ENCODE results near the gene C19orf85.

DNA sequence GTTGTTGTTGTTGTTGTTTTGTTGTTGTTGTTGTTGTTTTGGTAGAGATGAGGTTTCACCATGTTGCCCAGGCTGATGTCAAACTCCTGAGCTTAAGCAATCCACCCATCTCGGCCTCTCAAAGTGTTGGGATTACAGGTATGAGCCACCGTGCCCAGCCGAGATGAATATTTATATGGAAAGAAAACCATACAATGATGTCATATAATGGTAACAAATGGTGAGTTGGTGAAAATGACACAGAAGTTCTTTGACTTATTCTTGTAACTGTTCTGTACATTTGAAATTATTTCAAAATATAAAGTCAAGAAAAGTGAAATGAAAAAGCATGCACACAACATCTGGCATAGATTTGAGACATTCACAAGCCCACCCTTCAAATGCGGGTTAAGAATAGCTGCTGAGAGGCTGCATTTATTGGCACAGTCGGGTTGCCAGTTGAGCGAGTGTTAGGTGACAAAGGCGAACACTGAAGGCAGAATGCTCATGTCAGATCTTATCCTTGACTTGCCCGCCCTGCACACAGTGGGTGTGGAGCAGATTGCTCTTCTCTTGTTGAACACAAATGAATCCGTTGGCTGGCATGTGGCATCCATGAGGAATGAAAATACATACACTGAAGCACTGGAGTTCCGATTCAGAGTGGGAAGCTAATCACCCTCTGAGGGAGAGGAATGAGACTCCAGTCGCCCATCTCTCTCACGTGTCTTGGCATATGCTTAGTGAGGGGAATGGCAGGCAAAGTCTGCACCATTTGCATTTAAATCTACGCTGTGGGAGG lies 41.1 kb downstream of the C19orf85 start:
- TF ChIP-seq, protein P1, sequence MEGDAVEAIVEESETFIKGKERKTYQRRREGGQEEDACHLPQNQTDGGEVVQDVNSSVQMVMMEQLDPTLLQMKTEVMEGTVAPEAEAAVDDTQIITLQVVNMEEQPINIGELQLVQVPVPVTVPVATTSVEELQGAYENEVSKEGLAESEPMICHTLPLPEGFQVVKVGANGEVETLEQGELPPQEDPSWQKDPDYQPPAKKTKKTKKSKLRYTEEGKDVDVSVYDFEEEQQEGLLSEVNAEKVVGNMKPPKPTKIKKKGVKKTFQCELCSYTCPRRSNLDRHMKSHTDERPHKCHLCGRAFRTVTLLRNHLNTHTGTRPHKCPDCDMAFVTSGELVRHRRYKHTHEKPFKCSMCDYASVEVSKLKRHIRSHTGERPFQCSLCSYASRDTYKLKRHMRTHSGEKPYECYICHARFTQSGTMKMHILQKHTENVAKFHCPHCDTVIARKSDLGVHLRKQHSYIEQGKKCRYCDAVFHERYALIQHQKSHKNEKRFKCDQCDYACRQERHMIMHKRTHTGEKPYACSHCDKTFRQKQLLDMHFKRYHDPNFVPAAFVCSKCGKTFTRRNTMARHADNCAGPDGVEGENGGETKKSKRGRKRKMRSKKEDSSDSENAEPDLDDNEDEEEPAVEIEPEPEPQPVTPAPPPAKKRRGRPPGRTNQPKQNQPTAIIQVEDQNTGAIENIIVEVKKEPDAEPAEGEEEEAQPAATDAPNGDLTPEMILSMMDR (IDR thresholded peaks at IDR 0.05): no peak
- no peak for TF ChIP-seq POLR2A (IDR thresholded peaks at IDR 0.05)

Measured in Peyer's patch (tissue), 4 donors.